Kidney (tissue), 14 donors: ENCODE measurements around the gene ATP8A2. TPM values are rescaled to one million over a fixed set of nuclear protein-coding genes. Genes with fewer than 3 reads are reported as not detected.

Experiments used
- DNase-seq, 5 donors: peaks; one replicate each; pipeline ENCODE4 v3.0.0-alpha.2; 2013 to 2020
- FAIRE-seq: peaks from 2 replicates; lab custom pipeline; 2012; peaks lifted over from hg19 to GRCh38; lab: Jason Lieb, UNC
- H3K27ac ChIP-seq, 2 donors: one replicate each; pipeline ENCODE4 v1.7.0; 2013; ENCODE audit warnings: low read depth in 2 of 2, low read length in 2 of 2, inconsistent platforms in 1 of 2
- H3K27me3 ChIP-seq: one replicate; pipeline ENCODE4 v1.7.1; 2013; ENCODE audit warnings: low read length, inconsistent platforms; ENCODE audit not compliant: control insufficient read depth, insufficient read depth
- H3K36me3 ChIP-seq, 3 donors: one replicate each; pipeline versions ENCODE4 v1.7.0 to v1.7.1; 2013; ENCODE audit warnings: low read length in 3 of 3, control low read depth in 1 of 3, inconsistent platforms in 1 of 3; ENCODE audit not compliant: insufficient read depth in 3 of 3, control insufficient read depth in 2 of 3
- H3K4me1 ChIP-seq, 3 donors: one replicate each; pipeline versions ENCODE4 v1.7.0 to v1.7.1; 2013; ENCODE audit warnings: low read length in 3 of 3, inconsistent platforms in 1 of 3, low read depth in 1 of 3; ENCODE audit not compliant: control insufficient read depth in 2 of 3, insufficient read depth in 2 of 3
- H3K4me3 ChIP-seq, 3 donors: one replicate each; pipeline versions ENCODE4 v1.7.0 to v1.8.1; 2013; ENCODE audit warnings: low read length in 3 of 3, control low read depth in 1 of 3, inconsistent platforms in 1 of 3
- H3K9ac ChIP-seq, 3 donors: one replicate each; pipeline versions ENCODE4 v1.7.0 to v1.7.1; 2013; ENCODE audit warnings: low read length in 3 of 3, control low read depth in 1 of 3, inconsistent platforms in 1 of 3
- H3K9me3 ChIP-seq, 3 donors: one replicate each; pipeline versions ENCODE4 v1.7.0 to v1.7.1; 2013; ENCODE audit warnings: low read length in 3 of 3, control low read depth in 1 of 3, inconsistent platforms in 1 of 3; ENCODE audit not compliant: control insufficient read depth in 2 of 3, insufficient read depth in 1 of 3
- CTCF ChIP-seq: IDR thresholded peaks from 3 replicates; pipeline ENCODE4 v1.5.1; 2012; ENCODE audit warnings: mild to moderate bottlenecking, moderate library complexity, borderline replicate concordance; ENCODE audit not compliant: insufficient read depth; ENCODE audit errors: extremely low read depth
- intact Hi-C: fragments of 100-400 bp; cut with DNase I; formaldehyde crosslinking; loops from one replicate; pipeline ENCODE4 v1.11.1; 2022
- polyA plus RNA-seq: library from polyadenylated mRNA; stranded (reverse); fragments of 350-450 nt; fragmentation: Illumina TruSeq; extraction: RNeasy Lipid Tissue Mini Kit (QIAGEN cat#74804); gene quantifications from one replicate; pipeline ENCODE4 v1.2.3, GENCODE V29; 2014; ENCODE audit warnings: low read depth, low replicate concordance; ENCODE audit not compliant: insufficient read depth
- total RNA-seq: library from RNA; stranded (reverse); fragmentation: NEBNext Ultra II Directional; extraction: Animal tissue kit (Norgen Biotek cat#: 25700); gene quantifications from one replicate; pipeline ENCODE4 v1.2.1, GENCODE V29; 2021
- donor health status: control.
- donor health status: control.
- donor health status: control.
- donor health status: control.
- donor health status: control.
- donor health status: DM: yes; HTN: yes; CAD: no.
- donor health status: Normal renal cell carcinoma (clear cell type).

Gene ATP8A2
- total and polyA plus RNA-seq, 2 donors from 2014 or later = 0.50 to 0.73 TPM

- no peak for DNase-seq
- Histone ChIP-seq H3K4me3 (no peak overlapping the region), H3K9ac (no peak overlapping the region), H3K36me3 (no peaks in the 10 kb centered on the region), H3K9me3 (no peaks in the 10 kb centered on the region), H3K4me1 (no peaks in the 10 kb centered on the region), H3K27me3 (no peaks in the 10 kb centered on the region), H3K27ac (no peak overlapping the region)
- FAIRE-seq = no peak
- no peak for TF ChIP-seq CTCF
- intact Hi-C loops = no loop called here
Measured at GRCh38 chr13:25795277-25795676, 423.5 kb downstream of the ATP8A2 start.

- no peak for DNase-seq
- Histone ChIP-seq H3K9me3 (no peaks in the 10 kb centered on the region), H3K36me3 (no peaks in the 10 kb centered on the region), H3K4me1 (no peaks in the 10 kb centered on the region), H3K9ac (no peak overlapping the region), H3K27me3 (no peaks in the 10 kb centered on the region), H3K4me3 (no peak overlapping the region), H3K27ac (no peak overlapping the region)
- no peak for FAIRE-seq
- no peak for TF ChIP-seq CTCF
- intact Hi-C loops = no loop called here
Measured at GRCh38 chr13:25796474-25796873, 424.7 kb downstream of the ATP8A2 start.

- no peak for FAIRE-seq
Measured at GRCh38 chr13:25798998-25799397, 427.2 kb downstream of the ATP8A2 start.

More at GRCh38 chr13:25798998-25799397, 427.2 kb downstream of the ATP8A2 start:
- no peaks in the 10 kb centered on the region for H3K27me3 ChIP-seq
- no peak overlapping the region for H3K27ac ChIP-seq
- no peak for DNase-seq
- no peaks in the 10 kb centered on the region for H3K36me3 ChIP-seq
- no peak for TF ChIP-seq CTCF
- no peak overlapping the region for H3K9ac ChIP-seq
- intact Hi-C loops = no loop called here
- H3K4me1 ChIP-seq = no peaks in the 10 kb centered on the region
- H3K4me3 ChIP-seq = no peak overlapping the region
- no peaks in the 10 kb centered on the region for H3K9me3 ChIP-seq
